ENCODE data around the gene NOXRED1.
A peak's percentile ranks its signal among the peaks of the same experiment; 100 is the strongest.
"Not testable (repeated sequence)": the region's sequence is repeated elsewhere in the genome, so short reads cannot be mapped to it uniquely, and the experiment has no call there.

The NOXRED1 gene, protein sequence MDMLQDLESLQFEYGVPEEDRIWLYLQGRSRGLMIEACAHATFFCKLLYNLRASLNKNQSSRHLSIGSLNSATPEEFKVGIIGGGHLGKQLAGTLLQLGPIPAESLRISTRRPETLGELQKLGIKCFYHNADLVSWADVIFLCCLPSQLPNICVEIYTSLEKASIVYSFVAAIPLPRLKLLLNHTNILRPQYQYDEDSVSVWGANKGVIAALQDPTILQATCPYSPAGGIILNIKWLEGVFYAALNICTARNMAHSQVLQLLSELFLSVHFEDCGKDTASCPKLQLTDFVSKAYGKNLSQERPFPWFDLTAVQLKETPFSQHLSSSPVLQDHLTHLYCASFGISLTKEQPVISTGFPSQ

DNA sequence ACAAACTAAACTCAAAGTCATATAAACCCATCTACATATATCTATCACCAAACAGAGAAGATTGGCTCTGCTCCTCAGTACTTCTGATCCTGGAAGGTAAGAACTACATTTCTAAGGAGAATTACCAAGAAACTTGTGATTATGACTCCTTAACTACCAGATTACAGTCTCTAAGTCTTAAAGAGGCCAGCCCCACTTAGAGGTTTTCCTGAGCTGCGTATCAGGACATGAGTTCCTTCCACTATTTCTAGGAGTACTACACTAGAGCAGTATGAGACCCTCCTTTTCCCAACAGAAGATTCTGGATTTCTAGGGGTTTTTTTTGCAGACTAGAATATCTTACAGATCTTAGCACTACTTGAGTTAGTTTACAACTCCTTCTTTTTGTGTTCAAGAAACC is at the start of gene NOXRED1:
Gene NOXRED1, minus strand, starts transcription at position 101 of the 400 bp plus-strand sequence. CDS start 634 bp downstream, outside the sequence.
- DNase-seq (ENCODE audit: insufficient read length, low spot score) (no peak), FAIRE-seq (no peak)

DNA sequence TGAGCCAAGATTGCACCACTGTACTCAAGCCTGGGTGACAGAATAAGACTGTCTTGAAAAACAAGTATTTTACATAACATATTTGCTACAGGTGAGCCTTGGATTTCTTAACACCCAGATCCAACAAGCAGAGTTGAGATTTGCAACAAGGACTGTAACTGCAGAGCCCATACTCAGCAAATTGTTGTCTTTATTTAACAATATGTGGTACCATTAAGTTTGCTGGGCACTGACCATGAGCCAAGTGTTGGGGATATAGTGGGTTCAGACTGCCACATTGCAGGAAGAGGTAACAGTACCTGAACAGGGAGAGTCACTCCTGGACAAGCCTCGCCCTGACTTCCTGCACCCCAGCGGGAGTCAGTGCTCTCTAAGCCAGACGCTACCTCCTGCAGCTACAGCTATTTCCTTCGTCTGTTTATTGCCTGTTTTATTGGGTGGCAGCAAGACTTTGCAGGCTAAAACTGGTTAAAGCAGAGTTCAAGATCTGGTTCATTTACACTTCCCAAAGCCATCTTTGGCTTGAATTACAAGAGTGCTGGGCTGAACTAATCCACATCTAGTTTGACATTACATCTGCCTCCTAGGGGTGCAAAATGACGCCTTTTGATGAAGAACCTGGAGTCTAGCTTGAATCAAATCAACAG is 47.0 kb upstream of the NOXRED1 start:
- DNase-seq (ENCODE audit: insufficient read length, low spot score) (no peak), FAIRE-seq (no peak)

DNA sequence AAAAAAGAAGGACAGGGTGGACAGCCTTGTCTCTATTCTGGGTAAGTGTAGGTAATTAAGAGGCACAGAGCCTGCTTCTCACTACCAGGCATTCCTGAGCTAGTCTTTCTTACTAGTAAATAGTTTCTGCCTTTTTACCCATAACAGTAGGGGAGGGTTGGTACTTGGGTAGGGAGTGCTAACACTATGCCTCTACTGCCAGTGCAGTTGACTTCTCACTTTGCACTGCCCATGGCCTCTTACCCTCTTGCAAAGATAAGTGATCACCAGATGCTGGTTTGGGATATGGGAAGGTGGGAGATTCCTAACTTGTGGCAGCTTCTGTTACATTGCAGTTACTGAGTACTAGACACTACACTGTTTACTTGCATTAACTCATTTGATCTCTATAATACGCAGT is 46.2 kb upstream of the NOXRED1 start:
- DNase-seq (ENCODE audit: insufficient read length, low spot score) (no peak), FAIRE-seq (no peak)

DNA sequence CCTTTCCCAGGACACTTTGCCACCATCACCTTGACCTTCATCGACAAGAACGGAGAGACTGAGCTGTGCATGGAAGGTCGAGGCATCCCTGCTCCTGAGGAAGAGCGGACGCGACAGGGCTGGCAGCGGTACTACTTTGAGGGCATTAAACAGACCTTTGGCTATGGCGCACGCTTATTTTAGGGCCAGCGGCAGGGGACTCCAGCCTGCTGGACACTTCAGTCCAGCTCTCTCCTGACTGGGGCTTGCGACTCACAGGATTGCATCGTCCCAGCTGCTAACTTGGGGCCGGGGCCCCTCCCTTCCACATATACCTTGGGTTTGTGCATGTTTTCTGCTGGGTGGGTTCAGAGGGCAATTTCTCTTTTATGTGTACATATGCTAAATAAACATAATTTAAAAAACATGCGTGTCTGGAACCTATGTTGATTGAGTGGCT is 45.8 kb upstream of the NOXRED1 start:
- FAIRE-seq (no peak), DNase-seq (ENCODE audit: insufficient read length, low spot score) (no peak)

DNA sequence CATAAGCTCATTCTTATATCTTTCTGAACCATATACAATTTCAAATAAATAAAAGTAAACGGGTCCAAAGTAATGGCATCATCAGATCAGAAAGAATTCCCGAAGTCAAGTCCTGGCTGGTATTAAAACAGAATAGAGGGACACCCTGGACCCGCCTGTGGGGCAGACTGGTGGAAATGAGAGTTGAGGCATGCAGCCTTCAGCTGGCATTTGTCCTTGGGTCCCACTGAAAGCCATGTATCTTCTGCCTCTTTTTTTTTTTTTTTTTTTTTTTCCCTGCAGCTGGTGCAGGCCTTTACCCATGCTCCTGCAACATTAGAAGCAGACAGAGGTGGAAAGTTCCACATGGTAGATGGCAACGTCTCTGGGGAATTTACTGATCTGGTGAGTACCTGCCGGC is 44.5 kb upstream of the NOXRED1 start:
- DNase-seq (ENCODE audit: insufficient read length, low spot score) (no peak), FAIRE-seq (no peak)

DNA sequence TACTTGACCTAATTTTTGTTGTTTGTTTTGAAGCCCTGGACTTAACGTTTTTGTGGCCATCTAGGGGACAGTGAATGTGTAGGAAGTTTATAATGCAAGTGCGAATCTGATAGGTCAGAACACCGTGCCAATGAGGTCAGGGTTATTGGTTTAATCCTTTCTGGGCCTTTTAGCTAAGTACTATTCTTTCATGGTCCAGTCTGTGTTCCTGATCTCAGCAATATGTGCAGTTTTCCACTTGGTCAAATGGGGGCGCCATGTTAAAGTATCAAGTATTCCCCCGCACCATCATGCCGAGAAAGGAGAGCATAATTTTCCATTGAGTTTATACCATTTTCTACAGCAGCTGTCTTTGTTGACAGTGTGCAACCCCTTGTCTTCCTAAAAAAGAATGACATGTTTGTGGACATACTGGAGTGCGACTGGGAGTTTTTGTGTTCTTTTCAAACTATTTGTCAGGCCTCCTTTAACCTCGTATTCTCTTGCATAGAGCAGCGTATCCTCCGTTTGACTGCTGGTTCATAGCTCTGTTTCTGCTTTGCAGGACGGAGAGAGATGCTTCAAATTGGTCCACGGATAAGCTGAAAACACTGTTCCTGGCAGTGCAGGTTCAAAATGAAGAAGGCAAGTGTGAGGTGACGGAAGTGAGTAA is 35.9 kb upstream of the NOXRED1 start:
- DNase-seq (ENCODE audit: insufficient read length, low spot score): no peak
- FAIRE-seq: no peak

DNA sequence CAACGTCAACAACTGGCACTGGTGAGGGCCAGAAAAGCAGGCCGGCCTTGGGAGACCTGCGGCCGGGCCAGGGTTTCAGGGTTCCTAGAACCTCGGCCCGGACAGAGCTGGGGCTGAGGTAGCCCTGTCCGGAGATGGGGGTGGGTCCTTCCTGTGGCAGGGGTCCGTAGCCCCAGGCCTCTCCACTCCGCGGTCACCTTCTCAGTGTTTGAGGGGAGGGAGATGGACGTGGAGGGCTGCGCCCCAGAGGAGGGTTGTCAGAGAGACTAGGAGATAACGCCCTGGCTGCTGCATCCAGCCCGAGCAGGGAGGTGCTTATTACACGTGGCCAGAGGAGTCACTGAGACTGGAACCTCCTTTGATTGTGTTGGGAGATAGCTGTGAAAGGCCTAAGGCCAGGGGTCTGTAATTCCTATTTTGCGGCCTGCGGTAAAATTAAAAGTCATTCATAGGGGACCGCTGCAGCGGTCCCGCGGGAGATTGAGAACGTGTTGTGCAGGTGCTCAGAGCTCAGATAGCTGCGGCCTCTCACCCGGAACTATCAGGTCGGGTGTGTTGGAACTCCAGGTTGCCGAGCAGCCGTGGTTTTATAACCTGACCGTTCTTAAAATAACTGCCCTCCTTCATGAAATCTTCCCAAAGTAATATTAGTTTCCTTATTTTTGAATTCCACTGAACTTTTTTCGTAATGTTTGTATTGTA is 35.1 kb upstream of the NOXRED1 start:
- no peak for DNase-seq (ENCODE audit: insufficient read length, low spot score)
- peak; percentile 44 for FAIRE-seq

DNA sequence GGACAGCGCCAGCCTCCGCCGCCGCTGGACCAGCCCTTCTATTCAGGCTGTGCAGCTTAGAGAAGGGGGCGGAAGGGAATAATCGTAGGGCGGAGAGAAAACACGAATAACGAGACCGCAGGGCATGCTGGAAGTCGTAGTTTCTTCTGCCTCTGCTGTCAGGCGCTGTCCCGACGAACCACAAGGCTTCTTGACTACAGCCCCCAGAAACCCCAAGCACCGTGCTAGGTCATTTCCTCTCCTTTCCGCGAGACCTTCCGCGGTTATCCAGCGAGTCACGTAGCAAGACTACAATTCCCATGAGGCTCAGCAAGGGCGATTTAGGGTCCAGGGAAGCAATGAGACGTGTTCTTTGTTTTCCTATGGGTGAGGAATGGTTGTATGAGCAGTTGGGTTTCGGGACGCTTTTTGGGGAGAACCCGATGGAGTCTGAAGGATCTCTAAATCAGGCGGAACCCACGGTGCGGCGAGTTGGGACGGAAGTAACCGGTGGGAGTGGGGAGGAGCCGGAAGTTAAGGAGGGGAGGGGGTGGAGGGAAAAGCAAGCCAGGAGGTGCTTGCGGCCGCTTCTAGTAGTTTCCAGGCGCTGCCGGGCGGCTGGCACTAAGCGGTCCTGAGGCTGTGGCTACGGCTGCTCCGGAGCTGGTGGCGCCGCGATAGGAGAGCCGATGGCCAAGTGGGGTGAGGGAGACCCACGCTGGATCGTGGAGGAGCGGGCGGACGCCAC is 34.4 kb upstream of the NOXRED1 start, which contains the start of the genes AHSA1 and VIPAS39:
Gene AHSA1, plus strand, starts transcription at position 572 of the 727 bp plus-strand sequence. Its CDS starts 97 bp downstream, at position 669.
Gene VIPAS39, minus strand, starts transcription at position 80 of the 727 bp plus-strand sequence. CDS start 3,499 bp downstream, outside the sequence.
- DNase-seq (ENCODE audit: insufficient read length, low spot score) (peak; percentile 85), FAIRE-seq (peak; percentile 95)

DNA sequence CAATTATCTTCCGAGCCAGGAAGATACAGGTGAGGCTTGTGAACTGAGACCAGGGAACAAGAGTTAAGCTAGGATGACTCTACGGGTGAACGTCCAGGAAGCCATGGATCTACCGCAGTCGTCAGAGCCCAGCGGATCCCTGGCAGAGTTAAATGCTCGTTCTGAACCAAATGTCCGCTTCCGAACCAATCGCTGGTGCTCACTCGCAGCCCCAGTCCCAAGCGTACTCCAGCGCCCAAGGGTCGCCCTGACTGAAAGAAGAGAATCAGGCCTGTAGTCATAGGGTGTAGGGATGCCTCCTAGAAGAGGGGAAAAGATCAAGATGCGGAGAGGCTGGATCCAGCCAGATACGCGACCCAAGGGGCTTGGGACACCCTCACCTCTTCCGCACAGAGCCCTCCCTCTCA is 33.8 kb upstream of the NOXRED1 start:
- no peak for DNase-seq (ENCODE audit: insufficient read length, low spot score)

DNA sequence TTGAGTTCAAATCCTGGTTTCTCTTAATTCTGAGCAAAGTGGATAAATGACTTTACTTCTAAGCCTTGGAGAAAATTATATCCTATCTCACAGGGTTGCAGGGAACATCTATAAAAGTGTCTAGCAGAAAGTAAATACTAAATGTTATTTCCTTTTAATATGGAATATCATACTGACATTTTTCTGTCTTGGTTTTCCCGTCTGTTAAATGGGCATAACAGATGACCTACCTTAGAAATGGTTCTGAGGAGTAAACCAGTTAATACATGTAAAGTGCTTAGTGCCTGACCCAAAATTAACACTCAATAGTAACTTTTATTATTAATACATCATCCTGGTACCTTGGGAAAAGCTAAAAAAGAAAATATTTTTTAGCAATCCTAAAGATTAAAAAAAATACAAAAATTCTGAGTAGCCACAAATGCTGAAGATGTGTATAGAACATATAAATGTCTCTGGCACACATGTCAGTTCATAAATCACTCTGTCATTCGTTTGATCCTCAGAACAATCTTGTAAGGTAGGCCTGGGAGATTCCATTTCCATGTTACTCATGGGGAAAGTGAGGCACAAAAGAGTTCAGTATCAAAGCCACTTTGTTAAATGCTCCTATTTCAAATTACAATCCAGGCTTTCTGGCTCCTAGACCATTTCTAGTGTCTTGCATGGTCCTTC is 32.8 kb upstream of the NOXRED1 start:
- FAIRE-seq (no peak), DNase-seq (ENCODE audit: insufficient read length, low spot score) (no peak)

More for the DNA sequence above, 33.8 kb upstream of the NOXRED1 start:
- no peak for FAIRE-seq

DNA sequence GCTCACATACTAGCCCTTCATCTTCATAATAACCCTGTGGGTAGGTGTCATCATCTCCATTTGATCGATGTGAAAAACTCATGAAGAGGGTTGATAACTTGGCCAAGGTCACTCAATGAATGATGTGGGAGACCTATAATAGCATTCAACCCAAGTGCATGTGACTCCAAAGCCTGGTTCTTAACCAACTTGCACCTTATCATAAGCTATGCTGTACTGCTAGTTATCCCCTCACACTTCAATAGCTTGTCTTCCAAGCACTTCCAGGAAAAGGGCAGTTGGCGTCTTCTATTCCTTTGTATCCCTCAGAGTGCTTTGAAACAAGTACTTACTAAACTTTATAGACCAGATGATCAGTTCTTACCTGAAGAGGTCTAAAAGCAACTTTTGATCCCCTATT is 18.9 kb upstream of the NOXRED1 start:
- no peak for FAIRE-seq
- DNase-seq (ENCODE audit: insufficient read length, low spot score): no peak

DNA sequence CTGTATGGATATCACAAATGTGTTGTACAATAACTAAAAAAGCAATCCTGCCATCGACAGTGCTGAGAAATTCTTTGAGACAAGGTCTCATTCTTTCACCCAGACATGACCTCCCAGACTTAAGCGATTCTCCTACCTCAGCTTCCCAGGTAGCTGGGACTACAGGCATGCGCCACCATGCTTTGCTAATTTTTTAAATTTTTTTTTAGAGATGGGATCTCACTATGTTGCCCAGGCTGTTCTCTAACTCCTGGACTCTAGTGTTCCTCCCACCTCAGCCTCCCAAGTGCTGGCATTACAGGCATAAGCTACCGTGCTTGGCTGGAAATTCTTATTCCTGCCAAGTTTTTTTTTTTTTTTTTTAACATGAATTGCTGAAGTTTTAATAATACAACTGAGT is 16.5 kb upstream of the NOXRED1 start:
- no peak for FAIRE-seq

DNA sequence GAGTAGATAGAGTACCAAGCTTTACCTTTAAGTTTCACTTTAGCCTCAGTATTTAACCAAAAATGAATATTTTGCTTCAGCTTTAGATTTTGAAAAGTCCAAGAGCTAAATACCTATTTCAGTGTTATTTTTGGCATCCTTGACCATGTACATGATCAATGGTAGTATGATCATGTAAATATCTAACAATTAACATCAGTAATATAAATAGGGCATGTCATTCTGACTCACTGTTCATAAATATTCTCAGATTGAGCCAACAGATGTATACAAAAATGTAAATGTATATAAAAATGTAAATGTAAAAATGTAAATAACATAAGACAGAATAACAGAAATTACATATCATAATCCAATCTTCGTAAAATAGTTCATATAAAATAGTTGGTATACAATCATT is 15.3 kb upstream of the NOXRED1 start:
- no peak for DNase-seq (ENCODE audit: insufficient read length, low spot score)
- FAIRE-seq: no peak

More for the DNA sequence above, 16.5 kb upstream of the NOXRED1 start:
- DNase-seq (ENCODE audit: insufficient read length, low spot score): no peak

DNA sequence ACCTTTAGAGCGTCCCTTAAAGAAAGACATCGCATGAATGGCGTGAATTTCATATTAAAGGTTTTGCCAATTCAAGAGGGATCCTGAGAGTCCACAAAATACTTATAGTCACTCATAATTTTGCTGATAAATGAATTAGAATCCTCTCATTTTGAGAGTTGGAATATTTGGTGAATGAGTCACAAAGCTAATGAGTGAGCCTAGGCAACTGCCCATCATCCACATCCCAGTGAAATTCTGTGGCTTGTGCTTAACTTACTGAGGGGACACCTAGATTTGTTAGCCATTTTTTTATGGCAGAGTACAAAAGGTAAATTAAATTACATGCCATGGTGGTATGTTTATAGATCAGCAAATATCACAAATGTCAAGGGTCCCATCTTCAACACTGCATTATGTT is 12.7 kb upstream of the NOXRED1 start:
- no peak for DNase-seq (ENCODE audit: insufficient read length, low spot score)

DNA sequence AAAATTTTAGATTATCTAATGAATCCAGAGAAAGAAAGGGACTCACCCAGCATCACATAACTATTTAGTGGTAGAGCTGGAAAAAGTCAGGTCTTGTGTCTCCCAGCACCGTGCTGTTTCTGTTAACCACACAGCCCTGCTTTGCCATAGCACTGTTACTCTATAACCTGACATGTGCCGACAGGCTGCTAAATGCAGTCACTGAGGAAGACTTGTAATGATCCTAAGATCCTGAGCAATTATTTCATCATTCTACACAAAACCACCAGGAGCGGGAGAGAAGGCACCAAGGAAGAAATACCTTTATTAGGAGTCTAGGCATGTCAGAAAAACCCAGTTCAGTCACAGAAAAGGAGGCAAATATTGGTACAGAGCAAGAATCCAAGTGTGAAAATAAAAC is 3.1 kb upstream of the NOXRED1 start:
- DNase-seq (ENCODE audit: insufficient read length, low spot score) (no peak), FAIRE-seq (no peak)

More for the DNA sequence above, 12.7 kb upstream of the NOXRED1 start:
- FAIRE-seq: no peak

DNA sequence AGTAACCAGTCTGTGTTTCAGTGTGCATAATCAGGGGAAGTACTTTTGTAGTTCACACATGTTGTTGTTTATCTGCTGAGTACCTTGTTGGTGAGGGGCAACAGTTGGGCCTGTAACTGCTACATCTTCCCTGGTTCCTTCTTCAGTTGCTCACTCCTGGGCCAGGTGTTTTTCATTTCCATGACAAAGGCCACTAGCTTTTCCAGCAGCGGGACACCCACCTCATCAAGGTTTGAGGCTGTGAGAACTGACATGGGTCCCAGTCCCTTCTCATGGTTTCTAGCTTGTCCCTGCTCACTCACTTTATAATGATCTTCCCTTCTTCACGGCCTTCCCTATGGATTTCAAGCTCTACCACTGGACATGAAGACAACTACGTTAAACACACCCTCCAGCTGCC is 1.5 kb upstream of the NOXRED1 start:
- no peak for FAIRE-seq

DNA sequence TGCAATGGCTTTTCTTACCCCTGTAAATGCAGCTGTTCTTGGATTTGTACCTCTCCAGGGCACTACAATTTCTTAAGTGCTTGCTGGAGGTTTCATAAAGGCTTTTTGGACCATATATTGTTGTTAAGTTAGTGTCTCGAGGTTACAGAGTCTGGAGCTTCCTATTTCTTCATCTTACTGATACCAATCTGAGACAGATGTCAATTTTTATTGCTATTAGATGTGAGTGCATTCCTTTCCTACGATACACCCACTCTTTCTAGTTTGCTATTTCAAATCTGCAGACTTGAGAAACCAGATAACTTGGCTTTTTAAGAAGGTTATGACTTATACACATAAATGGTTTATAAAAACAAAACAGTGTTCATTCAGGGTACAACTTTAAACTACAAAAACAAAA is 2.1 kb downstream of the NOXRED1 start:
- no peak for DNase-seq (ENCODE audit: insufficient read length, low spot score)
- FAIRE-seq: no peak

More for the DNA sequence above, 1.5 kb upstream of the NOXRED1 start:
- no peak for DNase-seq (ENCODE audit: insufficient read length, low spot score)

DNA sequence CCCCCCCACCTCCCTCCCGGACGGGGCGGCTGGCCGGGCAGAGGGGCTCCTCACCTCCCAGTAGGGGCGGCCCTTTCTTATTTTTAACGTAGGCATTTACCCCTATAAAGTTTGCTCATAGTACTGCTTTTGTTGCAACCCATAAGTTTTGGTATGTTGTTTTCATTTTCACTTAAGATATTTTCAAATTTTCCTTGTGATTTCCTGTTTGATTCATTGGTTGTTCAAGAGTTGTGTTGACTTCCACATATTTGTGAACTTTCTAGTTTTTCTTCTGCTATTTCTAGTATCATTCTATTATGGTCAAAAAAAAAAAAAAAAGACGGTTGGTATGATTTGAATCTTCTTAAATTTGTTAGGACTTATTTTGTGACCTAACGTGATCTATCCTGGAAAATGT is 6.5 kb downstream of the NOXRED1 start:
- DNase-seq (ENCODE audit: insufficient read length, low spot score): no peak
- no peak for FAIRE-seq

DNA sequence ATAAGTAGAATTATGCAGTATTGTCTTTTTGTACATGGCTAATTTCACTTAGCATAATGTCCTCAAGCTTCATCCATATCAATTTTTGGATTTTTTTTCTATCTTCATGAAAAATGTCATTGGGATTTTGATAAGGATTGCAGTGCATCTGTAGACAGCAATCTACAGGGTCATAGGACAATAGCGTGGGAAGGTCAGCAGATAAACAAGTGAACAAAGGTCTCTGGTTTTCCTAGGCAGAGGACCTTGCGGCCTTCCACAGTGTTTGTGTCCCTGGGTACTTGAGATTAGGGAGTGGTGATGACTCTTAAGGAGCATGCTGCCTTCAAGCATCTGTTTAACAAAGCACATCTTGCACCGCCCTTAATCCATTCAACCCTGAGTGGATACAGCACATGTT is 7.2 kb downstream of the NOXRED1 start:
- FAIRE-seq; DNase-seq (ENCODE audit: insufficient read length, low spot score): not testable (repeated sequence)

Measured in GM19239 (cell line).